GM18502 (cell line): Measurements from ENCODE around the gene PCDHGB5.

Experiments used
- ATAC-seq: cut with Tn5 transposase; IDR thresholded peaks from one replicate; pipeline ENCODE4 v1.9.1; 2021; ENCODE audit warnings: mild to moderate bottlenecking; ENCODE audit not compliant: unreplicated experiment, poor library complexity

The PCDHGB5 gene

GRCh38 chr5:141437221-141437620, 39.5 kb downstream of the PCDHGB5 start:
- ATAC-seq: no peak

- no peak for ATAC-seq
Observed at GRCh38 chr5:141439411-141440141, 41.8 kb downstream of the PCDHGB5 start.

- no peak for ATAC-seq
Observed at GRCh38 chr5:141440341-141440740, 42.6 kb downstream of the PCDHGB5 start.

GRCh38 chr5:141441571-141442170, 43.9 kb downstream of the PCDHGB5 start:
- ATAC-seq: no peak
